Thoracic aorta (tissue), 2 donors: ENCODE results near the gene CHRDL1. TPM values are rescaled to one million over a fixed set of nuclear protein-coding genes. Genes with fewer than 3 reads are reported as not detected.

Source experiments
- ATAC-seq: fragments of 150-250 bp; one replicate; pipeline ENCODE4 v1.8.0; 2017; ENCODE audit warnings: low read depth; ENCODE audit not compliant: insufficient number of reproducible peaks, low FRiP score
- DNase-seq: peaks from one replicate; pipeline ENCODE4 v3.0.0-alpha.2; 2020; ENCODE audit warnings: low spot score
- H3K27ac ChIP-seq, 2 donors: fragments of 200-600 bp; sonication (generic); 1 replicate in 1 of 2; 2 replicates in 1 of 2; pipeline ENCODE4 v1.5.1; 2016; ENCODE audit warnings: mild to moderate bottlenecking in 2 of 2, moderate library complexity in 2 of 2
- H3K27me3 ChIP-seq: fragments of 200-600 bp; sonication (generic); replicated peaks from 2 replicates; pipeline ENCODE4 v1.6.0; 2016; ENCODE audit warnings: mild to moderate bottlenecking; ENCODE audit not compliant: insufficient read depth
- H3K36me3 ChIP-seq: fragments of 200-600 bp; sonication (generic); one replicate; pipeline ENCODE4 v1.5.1; 2016
- H3K4me1 ChIP-seq, 2 donors: fragments of 200-600 bp; sonication (generic); 1 replicate in 1 of 2; 2 replicates in 1 of 2; pipeline versions ENCODE4 v1.5.1 to v1.6.0; 2016; ENCODE audit warnings: low read depth in 2 of 2, mild to moderate bottlenecking in 1 of 2; ENCODE audit not compliant: control insufficient read depth in 1 of 2
- H3K4me3 ChIP-seq: fragments of 200-600 bp; sonication (generic); 2 replicates; pipeline ENCODE4 v1.5.1; 2016; ENCODE audit warnings: mild to moderate bottlenecking
- H3K9me3 ChIP-seq: fragments of 200-600 bp; sonication (generic); 2 replicates; pipeline ENCODE4 v1.5.1; 2016
- total RNA-seq, 2 donors: library from RNA; depleted of rRNA; stranded (reverse); fragments of >200 nt; gene quantifications; one replicate each; pipeline versions ENCODE4 v1.1.0 to v1.2.3, GENCODE V29; 2016
- TF ChIP-seq, protein P1 (sequence below): fragments of 200-600 bp; sonication (generic); IDR thresholded peaks from one replicate; pipeline ENCODE4 v1.5.1; 2019; ENCODE audit warnings: antibody characterized with exemption

CHRDL1 gene
- total RNA-seq, 2 donors from 2014 or later: 16.8 to 48.6 TPM

DNA sequence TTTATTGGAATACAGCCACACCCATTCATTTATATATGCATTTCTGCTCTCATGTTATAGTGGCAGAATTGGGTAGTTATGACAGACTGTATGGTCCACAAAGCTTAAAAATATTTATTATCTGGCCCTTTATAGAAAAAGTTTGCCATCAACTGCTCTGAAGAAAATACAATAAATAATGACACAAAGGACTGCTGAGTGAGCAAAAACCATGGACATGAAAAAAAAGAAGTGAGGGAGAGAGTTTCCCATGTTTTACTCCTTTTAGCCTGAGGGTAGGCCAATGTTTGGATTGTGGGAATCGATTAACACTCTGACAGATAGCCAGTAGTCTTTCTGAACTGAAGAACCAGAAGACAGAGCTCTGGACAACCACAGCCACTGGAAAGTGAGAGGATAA, 149.2 kb downstream of the CHRDL1 start:
- no peak overlapping the region for H3K27ac ChIP-seq
- H3K4me1 ChIP-seq: no peaks in the 10 kb centered on the region
- no peak overlapping the region for H3K4me3 ChIP-seq
- TF ChIP-seq, protein P1, sequence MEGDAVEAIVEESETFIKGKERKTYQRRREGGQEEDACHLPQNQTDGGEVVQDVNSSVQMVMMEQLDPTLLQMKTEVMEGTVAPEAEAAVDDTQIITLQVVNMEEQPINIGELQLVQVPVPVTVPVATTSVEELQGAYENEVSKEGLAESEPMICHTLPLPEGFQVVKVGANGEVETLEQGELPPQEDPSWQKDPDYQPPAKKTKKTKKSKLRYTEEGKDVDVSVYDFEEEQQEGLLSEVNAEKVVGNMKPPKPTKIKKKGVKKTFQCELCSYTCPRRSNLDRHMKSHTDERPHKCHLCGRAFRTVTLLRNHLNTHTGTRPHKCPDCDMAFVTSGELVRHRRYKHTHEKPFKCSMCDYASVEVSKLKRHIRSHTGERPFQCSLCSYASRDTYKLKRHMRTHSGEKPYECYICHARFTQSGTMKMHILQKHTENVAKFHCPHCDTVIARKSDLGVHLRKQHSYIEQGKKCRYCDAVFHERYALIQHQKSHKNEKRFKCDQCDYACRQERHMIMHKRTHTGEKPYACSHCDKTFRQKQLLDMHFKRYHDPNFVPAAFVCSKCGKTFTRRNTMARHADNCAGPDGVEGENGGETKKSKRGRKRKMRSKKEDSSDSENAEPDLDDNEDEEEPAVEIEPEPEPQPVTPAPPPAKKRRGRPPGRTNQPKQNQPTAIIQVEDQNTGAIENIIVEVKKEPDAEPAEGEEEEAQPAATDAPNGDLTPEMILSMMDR: no peak
- DNase-seq (no peak), ATAC-seq (no peak)
- no peaks in the 10 kb centered on the region for H3K36me3 ChIP-seq
- H3K9me3 ChIP-seq: no peaks in the 10 kb centered on the region
- no peaks in the 10 kb centered on the region for H3K27me3 ChIP-seq
